Measurements from ENCODE around the gene GPT2. TPM values are rescaled to one million over a fixed set of nuclear protein-coding genes. Genes with fewer than 3 reads are reported as not detected.

Gene GPT2
- total RNA-seq, 1 experiment from 2014 or later: 68.8 TPM

DNA sequence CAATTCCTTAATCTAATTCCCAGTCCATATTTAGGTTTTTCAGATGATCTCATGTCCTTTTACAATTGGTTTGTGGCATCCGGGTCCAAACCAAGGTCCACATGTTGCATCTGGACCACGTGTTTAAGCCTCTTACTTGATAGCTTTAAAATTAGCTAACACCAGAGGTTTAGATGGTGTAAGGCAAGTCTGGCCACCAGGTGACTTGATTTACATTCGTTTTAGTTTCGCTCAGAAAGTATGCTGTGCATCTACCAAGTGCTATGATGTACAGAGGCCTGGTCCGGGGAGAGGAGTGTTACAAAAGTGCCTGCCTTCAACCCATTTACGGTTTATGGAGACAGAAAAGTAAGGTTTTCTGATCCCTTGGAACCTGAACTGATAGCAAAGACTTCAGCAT, 90.2 kb downstream of the GPT2 start:
- Histone ChIP-seq H4K91ac (ENCODE audit: insufficient read length, low read depth, low read length) (no peak overlapping the region), H3K79me1 (ENCODE audit: insufficient read depth, low read depth, low read length, poor library complexity, severe bottlenecking) (no peaks in the 10 kb centered on the region), H3T11ph (ENCODE audit: low read length) (no peak overlapping the region), H2BK20ac (ENCODE audit: low read depth, low read length, poor library complexity, severe bottlenecking) (no peak overlapping the region), H2BK12ac (ENCODE audit: insufficient read length, low read depth, low read length) (no peak overlapping the region), H2BK120ac (ENCODE audit: low read depth, low read length, poor library complexity, severe bottlenecking) (no peak overlapping the region), H3K27me3 (ENCODE audit: insufficient read depth, low read length) (no peaks in the 10 kb centered on the region), H3K18ac (ENCODE audit: insufficient read length, low read depth, low read length) (no peak overlapping the region), H3K9ac (ENCODE audit: extremely low read depth, insufficient read length, low read length) (peak overlapping the region; percentile 2), H3K79me2 (ENCODE audit: insufficient read depth, low read length) (peaks cover 13% of the 10 kb centered on the region; the same call in 1 of the 2 replicates), H3K9me3 (ENCODE audit: control insufficient read depth, low read depth, low read length) (no peaks in the 10 kb centered on the region), H3K4ac (ENCODE audit: low read depth, low read length) (no peak overlapping the region), H4K8ac (replicated peaks; ENCODE audit: insufficient read length, low read depth, low read length) (no peak overlapping the region), H2AK5ac (ENCODE audit: insufficient read length, low read length) (no peak overlapping the region), H3K14ac (ENCODE audit: insufficient read depth, low read length) (no peak overlapping the region), H4K20me1 (ENCODE audit: control insufficient read depth, insufficient read depth, insufficient read length) (no peaks in the 10 kb centered on the region), H3K23ac (ENCODE audit: insufficient read length, low read depth, low read length) (no peak overlapping the region), H4K5ac (ENCODE audit: insufficient read length, low read depth, low read length) (no peak overlapping the region), H2AFZ (ENCODE audit: low read length) (no peak overlapping the region), H2BK15ac (ENCODE audit: low read depth, low read length) (no peak overlapping the region), H3K27ac (ENCODE audit: insufficient read length, low read depth, low read length) (no peak overlapping the region), H3K56ac (ENCODE audit: insufficient read length, low read depth, low read length) (no peak overlapping the region), H3K23me2 (ENCODE audit: insufficient read length, low read depth, low read length, poor library complexity, severe bottlenecking) (peaks cover 8% of the 10 kb centered on the region), H2BK5ac (ENCODE audit: insufficient read length, low read length) (no peak overlapping the region), H3K4me2 (ENCODE audit: insufficient read depth, insufficient read length, low read length) (peak overlapping the region; percentile 97), H3K4me1 (ENCODE audit: insufficient read depth, low read length) (peaks cover 2% of the 10 kb centered on the region)
- Mint-ChIP-seq H3K4me1 (peaks cover 38 to 41% of the 10 kb centered on the region in 2 experiments), H3K9me3 (no peaks in the 10 kb centered on the region; a peak in 1 of 5 replicates), H3K27ac (peak overlapping the region; percentile 97 to 98 (median 98); a peak in 6 of 7 replicates), H3K36me3 (ENCODE audit: insufficient read depth in 1 of 3, low read depth in 3 of 3) (peaks cover 17 to 28% (median 24%) of the 10 kb centered on the region in 3 experiments), H3K4me3 (peak overlapping the region; percentile 91 to 93), H3K27me3 (ENCODE audit: low read depth) (no peaks in the 10 kb centered on the region)
- no peak for DNase-seq
- no CpG with 5 or more reads among the region's 6 CpGs for WGBS (ENCODE audit: extremely low coverage, insufficient read length, low lambda C conversion rate)
- TF ChIP-seq, protein P1, sequence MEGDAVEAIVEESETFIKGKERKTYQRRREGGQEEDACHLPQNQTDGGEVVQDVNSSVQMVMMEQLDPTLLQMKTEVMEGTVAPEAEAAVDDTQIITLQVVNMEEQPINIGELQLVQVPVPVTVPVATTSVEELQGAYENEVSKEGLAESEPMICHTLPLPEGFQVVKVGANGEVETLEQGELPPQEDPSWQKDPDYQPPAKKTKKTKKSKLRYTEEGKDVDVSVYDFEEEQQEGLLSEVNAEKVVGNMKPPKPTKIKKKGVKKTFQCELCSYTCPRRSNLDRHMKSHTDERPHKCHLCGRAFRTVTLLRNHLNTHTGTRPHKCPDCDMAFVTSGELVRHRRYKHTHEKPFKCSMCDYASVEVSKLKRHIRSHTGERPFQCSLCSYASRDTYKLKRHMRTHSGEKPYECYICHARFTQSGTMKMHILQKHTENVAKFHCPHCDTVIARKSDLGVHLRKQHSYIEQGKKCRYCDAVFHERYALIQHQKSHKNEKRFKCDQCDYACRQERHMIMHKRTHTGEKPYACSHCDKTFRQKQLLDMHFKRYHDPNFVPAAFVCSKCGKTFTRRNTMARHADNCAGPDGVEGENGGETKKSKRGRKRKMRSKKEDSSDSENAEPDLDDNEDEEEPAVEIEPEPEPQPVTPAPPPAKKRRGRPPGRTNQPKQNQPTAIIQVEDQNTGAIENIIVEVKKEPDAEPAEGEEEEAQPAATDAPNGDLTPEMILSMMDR (conservative IDR thresholded peaks at IDR 0.05): no peak
